Neural progenitor cell (in vitro differentiated cells): ENCODE measurements around the gene TNNT3.
"Not testable (repeated sequence)": the region's sequence is repeated elsewhere in the genome, so short reads cannot be mapped to it uniquely, and the experiment has no call there.

Source experiments
- CTCF ChIP-seq: fragments of 200-600 bp; sonication (generic); IDR thresholded peaks from 2 replicates; pipeline ENCODE4 v1.5.1; 2017; ENCODE audit warnings: antibody characterized with exemption, mild to moderate bottlenecking
- EZH2phosphoT487 ChIP-seq: fragments of 200-600 bp; sonication (generic); IDR thresholded peaks from 2 replicates; pipeline ENCODE4 v1.6.1; 2017; ENCODE audit warnings: antibody characterized with exemption

- TF ChIP-seq CTCF, EZH2phosphoT487: not testable (repeated sequence)
Measured at GRCh38 chr11:1873813-1874150, 45.7 kb upstream of the TNNT3 start.
